NCI-H128 (cell line): ENCODE results near the gene THAP9.

Experiments
- DNase-seq: peaks from one replicate; lab custom pipeline; 2025; ENCODE audit not compliant: unreplicated experiment; lab: John Stamatoyannopoulos, UW

The THAP9 gene

DNA sequence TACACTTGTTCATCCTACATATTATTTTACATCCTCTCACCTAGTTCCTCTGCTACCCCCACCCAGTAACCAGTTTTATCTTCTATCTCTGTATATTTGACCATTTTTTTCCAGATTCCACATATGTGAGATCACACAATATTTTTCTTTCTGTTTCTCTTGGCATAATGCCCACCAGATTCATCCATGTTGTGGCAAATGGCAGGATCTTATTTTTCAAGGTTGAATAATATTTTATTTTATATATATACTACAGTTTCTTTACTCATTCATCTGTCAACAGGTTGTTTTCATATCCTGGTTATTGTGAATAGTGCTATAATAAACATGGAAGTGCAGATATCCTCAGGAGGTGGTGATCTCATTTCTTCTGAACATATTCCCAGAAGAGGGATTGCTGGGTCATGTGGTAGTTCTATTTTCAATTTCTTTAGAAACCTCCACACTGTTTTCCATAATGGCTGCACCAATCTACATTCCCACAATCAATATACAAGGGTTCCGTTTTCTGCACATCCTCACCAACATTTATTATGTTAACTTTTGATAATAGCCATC lies 48.2 kb downstream of the THAP9 start:
- DNase-seq: no peak

DNA sequence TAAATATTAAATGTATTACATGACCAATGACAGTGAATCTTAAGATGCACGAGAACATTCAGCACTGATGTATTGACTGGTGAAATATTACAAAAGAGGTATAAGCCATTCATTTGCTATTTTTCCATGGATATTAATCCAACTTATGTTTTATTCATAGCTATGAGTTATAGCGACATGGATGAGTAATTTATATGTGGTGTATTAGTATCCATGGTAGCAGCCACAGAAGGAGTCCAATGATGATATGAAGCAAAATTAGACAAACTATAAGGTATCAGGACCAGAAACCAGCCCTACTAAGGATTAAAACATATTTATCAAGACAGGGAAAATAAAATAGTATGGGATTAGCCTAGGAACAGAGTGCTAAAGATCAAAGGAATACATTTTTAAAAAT lies 50.7 kb downstream of the THAP9 start:
- DNase-seq: no peak

DNA sequence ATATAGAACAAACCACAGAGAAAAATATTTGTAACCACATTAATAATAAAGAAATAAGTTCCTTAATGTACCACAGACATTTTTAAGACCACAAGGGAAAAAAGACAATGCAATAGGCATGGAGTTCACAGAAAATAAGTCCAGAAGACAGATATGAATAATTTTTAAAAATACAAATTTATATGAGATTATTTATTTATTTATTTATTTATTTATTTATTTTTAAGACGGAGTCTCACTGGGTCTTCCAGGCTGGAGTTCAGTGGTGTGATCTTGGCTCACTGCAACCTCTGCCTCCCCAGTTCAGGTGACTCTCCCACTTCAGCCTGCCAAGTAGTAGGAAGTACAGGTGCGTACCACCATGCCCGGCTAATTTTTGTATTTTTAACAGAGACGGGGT lies 53.7 kb downstream of the THAP9 start:
- DNase-seq: no peak

DNA sequence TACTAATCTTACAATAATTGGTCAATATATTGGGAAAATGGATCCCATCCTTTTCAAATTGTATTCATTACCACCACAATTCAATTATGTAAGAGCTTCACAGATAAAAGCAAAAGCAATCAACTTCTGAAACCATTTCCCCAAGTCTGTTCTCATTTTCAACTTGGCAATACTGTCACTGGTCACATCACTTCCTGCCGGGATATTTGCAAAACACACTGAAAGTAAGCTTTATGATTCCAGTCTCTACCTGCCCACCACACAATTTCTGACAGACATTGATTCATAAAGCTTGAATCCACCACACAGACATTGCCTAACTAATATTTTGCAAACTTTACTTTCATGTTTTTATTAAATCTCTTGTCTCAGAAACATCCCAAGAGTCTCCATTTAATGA lies 56.5 kb downstream of the THAP9 start:
- no peak for DNase-seq

DNA sequence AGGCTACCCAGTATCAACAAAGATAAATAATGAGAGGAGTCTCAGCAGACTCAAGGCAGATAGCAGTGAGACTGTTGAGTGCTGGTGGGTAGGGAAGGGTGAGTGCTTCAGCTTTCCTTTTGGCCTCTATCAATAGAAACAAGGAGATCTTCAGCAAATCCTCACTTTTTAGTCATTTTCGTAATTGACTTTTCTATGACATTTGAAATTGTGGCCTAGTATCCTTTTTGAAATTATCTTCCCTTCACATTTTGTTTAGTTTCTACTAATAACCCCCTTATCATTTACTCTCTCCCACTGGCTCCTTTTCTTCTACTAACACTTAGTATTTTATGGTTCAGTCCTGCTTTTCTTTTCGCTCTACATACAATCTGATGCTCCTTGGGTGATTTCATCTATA lies 65.2 kb downstream of the THAP9 start:
- no peak for DNase-seq

DNA sequence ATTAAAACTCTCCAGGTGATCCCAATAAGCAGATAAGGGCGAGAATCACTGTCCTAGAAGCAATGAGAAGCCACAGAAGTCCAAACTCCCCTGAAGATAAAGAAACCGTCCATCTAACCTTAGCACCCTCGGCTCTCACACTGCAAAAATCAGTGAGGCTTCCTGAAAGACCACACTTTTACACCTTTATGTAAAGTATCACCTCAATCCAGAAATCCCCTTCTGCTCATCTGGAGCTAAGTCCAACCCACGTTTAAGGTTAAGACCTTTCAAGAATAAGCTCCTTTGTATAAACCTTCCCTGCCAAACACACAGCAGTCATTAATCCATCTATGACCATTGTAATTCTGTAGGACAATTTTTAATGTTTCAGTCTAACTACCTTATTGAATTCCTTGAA lies 68.4 kb downstream of the THAP9 start:
- no peak for DNase-seq

DNA sequence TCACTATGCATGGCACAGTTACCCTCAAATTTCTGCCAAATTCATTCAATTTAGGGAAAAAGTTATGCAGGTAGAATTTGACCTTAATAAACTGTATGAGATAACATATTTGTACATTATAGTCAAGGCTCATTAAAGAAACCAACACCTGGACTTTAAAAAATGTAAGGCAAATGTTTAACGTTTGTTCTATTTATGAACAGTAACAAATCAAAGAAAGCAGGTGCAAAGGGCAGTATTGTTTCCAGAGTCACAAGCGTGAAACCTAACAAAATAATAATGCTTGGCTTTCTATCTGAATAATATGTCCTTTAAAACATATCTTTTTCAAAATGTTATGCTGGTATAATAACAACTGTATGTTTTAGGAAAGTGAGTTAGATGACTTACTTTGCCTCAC lies 68.9 kb downstream of the THAP9 start:
- DNase-seq: no peak
